K562 (cell line): Measurements from ENCODE around the gene XAB2. TPM values are rescaled to one million over a fixed set of nuclear protein-coding genes. Genes with fewer than 3 reads are reported as not detected.

Experiments
- CSDE1 ChIP-seq, 2 experiments: fragments of 450-650 bp; IDR thresholded peaks; 2 replicates each; pipeline ENCODE4 v1.6.1; 2016; ENCODE audit warnings: mild to moderate bottlenecking in 1 of 2
- JUN ChIP-seq, 2 experiments: sonication (generic) in 1 of 2; formaldehyde crosslinking in 1 of 2; IDR thresholded peaks; 2 replicates each; pipeline versions ENCODE4 v1.6.1 to v1.8.0; 2012 to 2022; ENCODE audit warnings: borderline replicate concordance in 2 of 2, mild to moderate bottlenecking in 2 of 2, improper control_type of control experiment in 1 of 2, low read depth in 1 of 2, low read length in 1 of 2, missing genetic modification reagents in 1 of 2
- MTA1 ChIP-seq: fragments of 450-650 bp; IDR thresholded peaks from 2 replicates; pipeline ENCODE4 v1.6.1; 2017; ENCODE audit warnings: borderline replicate concordance
- SRF ChIP-seq, 2 experiments: fragments of 250-450, 450-650 bp in 1 of 2; sonication (Bioruptor Pico) in 1 of 2; sonication (generic) in 1 of 2; formaldehyde crosslinking; IDR thresholded peaks; 2 replicates each; pipeline versions ENCODE4 v1.5.0 to v1.5.1; 2020 to 2022; ENCODE audit warnings: mild to moderate bottlenecking in 1 of 2, missing genetic modification reagents in 1 of 2
- TEAD2 ChIP-seq: fragments of 450-650 bp; IDR thresholded peaks from 2 replicates; pipeline ENCODE4 v1.6.1; 2016; ENCODE audit warnings: missing genetic modification characterization, control low read depth, missing compliant biosample characterization
- ZNF217 ChIP-seq: sonication (generic); formaldehyde crosslinking; IDR thresholded peaks from 2 replicates; pipeline ENCODE4 v1.8.0; 2022; ENCODE audit warnings: mild to moderate bottlenecking, missing genetic modification reagents
- polyA plus RNA-seq, 8 experiments: library from polyadenylated mRNA; depleted of rRNA in 4 of 8; stranded (reverse) in 5 of 8; unstranded in 3 of 8; fragments of >200 nt; fragmentation: Nextera tagmentation in 2 of 8; fragmentation: Illumina TruSeq in 1 of 8; extraction: Ambion mirVana in 2 of 8; extraction: Trizol in 1 of 8; gene quantifications; 2 replicates each; pipeline versions ENCODE4 v1.2.1 to v1.2.3, GENCODE V29; 2011 to 2014; ENCODE audit warnings: inconsistent platforms in 1 of 8, missing spikeins in 1 of 8
- total RNA-seq, 7 experiments: library from RNA; depleted of rRNA in 6 of 7; stranded (reverse); fragments of >200 nt in 6 of 7; fragmentation: Illumina TruSeq in 2 of 7; extraction: Trizol in 2 of 7; gene quantifications; 2 replicates each; pipeline versions ENCODE4 v1.2.1 to v1.2.3, GENCODE V29; 2011 to 2021; ENCODE audit warnings: low replicate concordance in 1 of 7
- TF ChIP-seq, protein P1 (sequence below): fragments of 150-350 bp; IDR thresholded peaks from 2 replicates; pipeline ENCODE4 v1.6.1; 2014; ENCODE audit warnings: low read depth, mild to moderate bottlenecking, low read length, borderline replicate concordance

Gene XAB2
- total and polyA plus RNA-seq, 9 of the 15 experiments (the other 6 are each of a cell fraction or from before 2014, with no cell fraction given), result 0.21 to 58.3 (median 20.0) TPM

DNA sequence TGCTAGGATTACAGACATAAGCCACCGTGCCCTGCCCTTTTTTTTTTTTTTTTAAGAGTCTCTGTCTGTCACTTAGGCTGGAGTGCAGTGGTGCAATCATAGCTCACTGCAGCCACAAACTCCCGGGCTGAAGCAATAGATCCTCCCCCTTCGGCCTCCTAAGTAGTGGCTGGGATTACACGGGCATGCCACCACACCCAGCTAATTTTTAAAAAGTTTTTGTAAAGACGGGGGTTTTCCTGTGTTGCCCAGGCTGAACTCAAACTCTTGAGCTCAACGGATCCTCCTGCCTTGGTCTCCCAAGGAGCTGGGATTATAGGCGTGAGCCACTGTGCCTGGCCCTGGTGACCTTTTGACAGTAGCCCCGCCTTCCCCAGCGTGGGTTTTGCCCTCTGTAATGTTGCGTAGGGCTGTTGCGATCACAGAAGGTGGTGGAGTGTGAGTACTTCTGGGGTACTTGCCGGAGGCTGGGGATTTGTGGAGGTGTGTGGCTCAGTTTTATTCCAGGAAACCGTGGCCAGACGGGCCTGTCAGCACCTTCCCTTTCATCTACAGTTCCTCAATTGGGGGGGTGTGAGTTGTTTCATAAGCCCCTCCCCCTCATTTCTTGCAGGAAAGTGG lies 27.9 kb upstream of the XAB2 start (continued):
- no peak for TF ChIP-seq TEAD2 (tag)
- TF ChIP-seq SRF (CRISPR knock-in tag; IDR thresholded peaks at IDR 0.05), result no peak
- TF ChIP-seq, protein P1, sequence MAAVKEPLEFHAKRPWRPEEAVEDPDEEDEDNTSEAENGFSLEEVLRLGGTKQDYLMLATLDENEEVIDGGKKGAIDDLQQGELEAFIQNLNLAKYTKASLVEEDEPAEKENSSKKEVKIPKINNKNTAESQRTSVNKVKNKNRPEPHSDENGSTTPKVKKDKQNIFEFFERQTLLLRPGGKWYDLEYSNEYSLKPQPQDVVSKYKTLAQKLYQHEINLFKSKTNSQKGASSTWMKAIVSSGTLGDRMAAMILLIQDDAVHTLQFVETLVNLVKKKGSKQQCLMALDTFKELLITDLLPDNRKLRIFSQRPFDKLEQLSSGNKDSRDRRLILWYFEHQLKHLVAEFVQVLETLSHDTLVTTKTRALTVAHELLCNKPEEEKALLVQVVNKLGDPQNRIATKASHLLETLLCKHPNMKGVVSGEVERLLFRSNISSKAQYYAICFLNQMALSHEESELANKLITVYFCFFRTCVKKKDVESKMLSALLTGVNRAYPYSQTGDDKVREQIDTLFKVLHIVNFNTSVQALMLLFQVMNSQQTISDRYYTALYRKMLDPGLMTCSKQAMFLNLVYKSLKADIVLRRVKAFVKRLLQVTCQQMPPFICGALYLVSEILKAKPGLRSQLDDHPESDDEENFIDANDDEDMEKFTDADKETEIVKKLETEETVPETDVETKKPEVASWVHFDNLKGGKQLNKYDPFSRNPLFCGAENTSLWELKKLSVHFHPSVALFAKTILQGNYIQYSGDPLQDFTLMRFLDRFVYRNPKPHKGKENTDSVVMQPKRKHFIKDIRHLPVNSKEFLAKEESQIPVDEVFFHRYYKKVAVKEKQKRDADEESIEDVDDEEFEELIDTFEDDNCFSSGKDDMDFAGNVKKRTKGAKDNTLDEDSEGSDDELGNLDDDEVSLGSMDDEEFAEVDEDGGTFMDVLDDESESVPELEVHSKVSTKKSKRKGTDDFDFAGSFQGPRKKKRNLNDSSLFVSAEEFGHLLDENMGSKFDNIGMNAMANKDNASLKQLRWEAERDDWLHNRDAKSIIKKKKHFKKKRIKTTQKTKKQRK, result no peak
- TF ChIP-seq ZNF217 (CRISPR knock-in tag), result no peak
- no peak for TF ChIP-seq JUN (IDR thresholded peaks at IDR 0.05; ENCODE audit: borderline replicate concordance, low read depth, low read length)
- no peak for TF ChIP-seq JUN (CRISPR knock-in tag; IDR thresholded peaks at IDR 0.05; ENCODE audit: borderline replicate concordance)
- no peak for TF ChIP-seq CSDE1 (IDR thresholded peaks at IDR 0.05)
- no peak for TF ChIP-seq MTA1
